ENCODE measurements around the gene TMEM101.
"Not testable (repeated sequence)": the region's sequence is repeated elsewhere in the genome, so short reads cannot be mapped to it uniquely, and the experiment has no call there.

Gene TMEM101

DNA sequence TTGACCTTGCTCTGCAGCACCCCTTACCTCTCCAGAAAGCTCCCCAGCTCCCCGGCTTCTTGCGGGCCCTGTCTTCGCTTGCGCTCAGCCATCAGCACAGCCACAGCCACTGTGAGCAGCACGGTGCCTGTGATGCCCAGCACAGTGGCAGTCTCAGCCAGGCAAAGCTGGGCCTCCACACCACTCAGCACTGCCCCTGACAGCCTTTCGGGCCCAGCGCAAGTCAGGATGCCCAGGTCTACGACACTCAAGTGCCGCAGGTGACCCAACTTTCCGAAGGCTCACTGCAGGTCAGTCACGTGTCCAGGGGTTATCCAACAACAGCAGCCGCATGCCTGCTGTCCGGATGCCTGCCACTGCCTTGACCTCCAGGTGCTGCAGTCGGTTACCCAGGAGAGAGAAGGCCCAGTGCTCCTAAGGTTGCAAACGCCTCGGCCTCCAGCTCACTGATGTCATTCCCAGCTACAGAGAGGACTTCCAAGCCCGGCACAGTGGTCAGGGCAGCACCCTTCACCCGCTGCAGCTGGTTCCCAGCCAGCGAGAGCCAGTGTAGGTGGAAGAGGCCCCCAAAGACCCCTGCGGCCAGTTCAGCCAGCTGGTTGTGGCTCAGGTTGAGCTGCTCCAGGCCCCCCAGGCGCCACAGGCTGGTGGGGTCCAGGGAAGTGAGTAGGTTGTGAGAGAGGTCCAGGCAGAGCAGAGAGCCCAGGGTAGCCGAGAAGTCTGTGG is 8.9 kb upstream of the TMEM101 start:
- DNase-seq: no peak

DNA sequence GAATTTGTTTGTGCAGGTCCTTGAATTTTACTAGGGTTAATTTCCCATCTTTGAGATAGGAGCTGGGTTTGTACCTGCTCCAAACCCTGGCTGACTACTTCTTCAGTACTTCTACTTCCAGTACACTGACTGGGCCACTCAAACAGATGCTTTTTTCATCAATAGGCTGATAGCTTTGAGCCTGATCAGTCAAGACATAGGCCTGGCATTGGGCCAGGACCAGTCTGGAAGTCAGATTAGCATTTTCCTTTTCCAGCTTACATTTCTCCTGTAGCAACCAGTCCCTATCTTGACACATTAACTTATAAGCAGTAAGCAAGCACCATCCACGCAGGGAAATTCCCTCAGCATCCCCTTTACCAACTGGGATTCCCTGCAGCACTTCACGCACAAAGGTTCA is 7.5 kb upstream of the TMEM101 start:
- no peak for DNase-seq

DNA sequence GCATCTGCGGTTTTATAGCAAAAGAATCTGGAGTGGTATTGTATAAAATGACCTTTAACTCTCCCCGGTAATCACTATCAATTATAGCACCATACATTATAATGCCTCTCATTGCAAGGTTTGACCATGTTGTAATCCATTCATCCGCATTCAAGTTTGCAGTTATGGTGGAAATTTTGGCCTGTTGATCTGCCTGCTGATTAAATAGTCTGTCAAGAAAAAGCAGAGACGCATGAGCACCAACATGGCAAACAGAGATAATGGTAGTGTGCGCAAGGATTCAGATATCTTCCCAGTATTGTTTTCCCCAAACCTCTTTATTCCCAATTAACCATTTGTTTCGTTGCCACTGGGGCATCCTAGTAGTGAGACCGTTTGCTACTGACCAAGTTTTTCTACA is 6.5 kb upstream of the TMEM101 start:
- DNase-seq: not testable (repeated sequence)

DNA sequence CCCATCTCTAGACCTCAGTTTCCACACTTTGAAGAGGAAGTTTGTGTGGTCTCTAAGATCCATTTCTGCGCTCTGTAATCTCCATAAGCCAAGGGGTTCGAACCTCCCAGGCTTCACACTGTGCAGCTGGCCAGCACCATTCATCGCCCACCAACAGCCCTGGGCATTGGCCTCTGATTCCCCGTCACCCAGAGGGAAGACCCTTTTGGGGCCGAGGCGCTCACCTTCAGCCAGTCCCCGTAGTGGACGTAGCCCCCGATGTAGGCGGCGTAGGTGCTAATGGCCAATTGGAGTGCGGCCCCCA is 678 bp downstream of the TMEM101 start:
- DNase-seq: no peak

DNA sequence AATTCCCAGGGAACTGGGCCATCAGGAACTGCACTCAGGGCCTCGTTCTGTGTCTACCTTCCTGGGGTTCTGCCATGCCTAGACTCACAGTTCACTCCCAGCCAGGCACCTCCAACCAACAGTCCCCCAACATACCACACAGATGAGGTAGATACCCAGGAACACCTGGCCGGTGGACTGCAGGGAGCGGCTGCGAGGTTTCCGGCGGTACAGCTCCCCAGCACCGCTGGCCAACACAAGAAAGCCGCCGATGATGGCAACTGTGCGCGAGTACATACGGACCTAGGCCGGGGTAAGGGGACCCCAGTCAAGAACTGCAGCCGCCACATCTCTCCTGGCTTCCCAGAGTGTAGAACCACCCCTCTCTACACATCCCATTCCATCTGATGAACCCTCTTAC is 1.9 kb downstream of the TMEM101 start:
- DNase-seq: no peak

DNA sequence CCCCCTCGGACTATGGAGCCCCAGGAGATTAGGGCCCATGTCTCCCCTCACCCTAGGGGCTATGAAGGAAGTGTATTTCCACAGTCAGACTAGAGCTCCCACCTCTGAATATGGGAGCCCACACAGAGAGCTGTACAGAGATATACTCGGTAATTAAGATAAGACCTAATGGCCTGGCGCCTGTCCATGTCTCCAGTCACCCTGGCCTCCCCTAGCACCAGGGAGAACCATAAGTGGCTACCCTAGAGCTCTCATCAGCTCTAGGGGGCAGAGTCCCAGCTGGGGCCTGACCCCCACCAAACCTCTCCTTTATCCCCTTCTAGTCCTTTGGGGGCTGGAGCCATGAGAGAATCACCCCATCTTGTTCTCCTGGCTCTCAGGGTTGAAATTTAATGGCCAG is 2.4 kb downstream of the TMEM101 start:
- DNase-seq: no peak

DNA sequence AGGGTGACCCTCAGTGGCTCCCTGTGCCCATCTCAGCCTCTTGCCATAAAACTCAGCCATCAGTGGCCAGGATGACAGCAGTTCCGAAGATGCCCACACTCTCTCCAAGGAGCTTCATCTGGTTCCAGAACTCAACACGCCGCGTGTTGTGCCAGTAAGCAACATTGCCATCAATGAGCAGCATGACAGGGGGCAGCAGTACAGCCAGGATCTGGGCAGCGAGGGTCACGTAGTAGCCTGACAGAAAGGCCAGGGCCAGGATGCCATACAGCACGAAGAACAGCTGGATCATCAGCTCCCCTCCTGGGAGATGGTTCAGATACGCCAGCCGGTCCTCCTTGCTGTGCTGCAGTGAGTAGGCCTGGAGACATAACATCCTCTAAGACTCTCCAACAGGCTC is 2.9 kb downstream of the TMEM101 start:
- DNase-seq: no peak

DNA sequence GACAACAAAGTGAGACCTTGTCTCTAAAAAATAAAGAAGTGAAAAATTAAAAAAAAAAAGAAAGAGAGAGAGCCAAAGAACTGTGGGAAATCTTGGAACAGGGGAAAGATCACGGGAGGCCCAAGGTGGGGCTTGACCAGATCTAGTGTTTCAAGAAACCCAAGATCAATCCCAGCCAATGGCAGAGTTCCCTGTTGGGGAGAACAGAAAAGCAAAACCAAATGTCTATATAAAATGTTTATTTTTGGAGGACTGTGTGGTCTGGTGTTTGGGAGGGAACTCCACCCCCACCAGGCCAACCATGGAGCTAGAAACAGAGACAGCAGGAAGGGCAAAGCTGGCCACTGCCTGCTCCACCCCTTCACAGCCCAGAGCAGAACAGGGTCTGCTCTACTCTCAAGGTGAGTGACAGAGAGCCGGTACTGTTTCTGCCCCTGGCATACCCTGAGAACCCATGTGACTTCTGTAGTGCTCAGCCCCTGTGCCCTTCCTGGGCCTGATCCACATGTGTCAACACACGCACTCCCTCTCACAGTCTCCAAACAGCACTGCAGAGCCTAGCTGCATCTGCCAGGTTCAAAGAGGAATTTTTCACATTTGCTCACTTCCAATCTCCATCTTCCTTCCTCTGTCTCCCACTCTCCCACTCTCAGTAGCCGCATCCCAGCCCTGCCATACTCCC is 3.7 kb downstream of the TMEM101 start:
- DNase-seq: no peak

DNA sequence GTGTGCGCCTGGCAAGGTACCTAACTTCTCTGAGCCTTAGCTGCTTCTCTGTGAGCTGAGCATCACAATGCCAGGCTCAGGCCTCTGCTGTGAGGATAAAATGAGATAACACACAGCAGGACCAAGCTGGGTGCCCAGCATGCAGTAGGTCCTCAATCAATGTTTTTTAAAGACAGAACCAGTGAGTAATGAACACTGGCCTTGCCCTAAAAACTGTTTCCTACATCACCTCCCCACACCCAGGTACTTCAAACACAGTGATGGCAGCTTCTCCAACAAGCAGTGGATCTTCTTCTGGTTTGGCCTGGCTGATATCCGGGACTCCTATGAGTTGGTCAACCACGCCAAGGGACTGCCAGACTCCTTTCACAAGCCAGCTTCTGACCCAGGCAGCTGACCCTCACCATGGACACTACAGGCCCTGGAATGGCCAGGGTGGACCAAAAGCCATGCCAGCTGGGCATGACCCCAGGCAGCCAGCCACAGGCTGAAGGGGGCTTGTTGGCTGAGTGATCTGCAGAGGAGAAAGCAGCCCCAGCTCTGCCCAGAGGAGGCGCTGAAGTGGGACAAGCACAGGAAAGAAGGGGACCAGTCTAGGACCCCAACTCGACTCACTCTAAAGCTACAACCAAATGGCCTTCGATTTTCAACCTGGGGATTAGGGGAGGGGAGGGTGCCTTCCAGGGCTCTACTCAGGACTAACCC is 6.4 kb downstream of the TMEM101 start:
- DNase-seq: no peak

DNA sequence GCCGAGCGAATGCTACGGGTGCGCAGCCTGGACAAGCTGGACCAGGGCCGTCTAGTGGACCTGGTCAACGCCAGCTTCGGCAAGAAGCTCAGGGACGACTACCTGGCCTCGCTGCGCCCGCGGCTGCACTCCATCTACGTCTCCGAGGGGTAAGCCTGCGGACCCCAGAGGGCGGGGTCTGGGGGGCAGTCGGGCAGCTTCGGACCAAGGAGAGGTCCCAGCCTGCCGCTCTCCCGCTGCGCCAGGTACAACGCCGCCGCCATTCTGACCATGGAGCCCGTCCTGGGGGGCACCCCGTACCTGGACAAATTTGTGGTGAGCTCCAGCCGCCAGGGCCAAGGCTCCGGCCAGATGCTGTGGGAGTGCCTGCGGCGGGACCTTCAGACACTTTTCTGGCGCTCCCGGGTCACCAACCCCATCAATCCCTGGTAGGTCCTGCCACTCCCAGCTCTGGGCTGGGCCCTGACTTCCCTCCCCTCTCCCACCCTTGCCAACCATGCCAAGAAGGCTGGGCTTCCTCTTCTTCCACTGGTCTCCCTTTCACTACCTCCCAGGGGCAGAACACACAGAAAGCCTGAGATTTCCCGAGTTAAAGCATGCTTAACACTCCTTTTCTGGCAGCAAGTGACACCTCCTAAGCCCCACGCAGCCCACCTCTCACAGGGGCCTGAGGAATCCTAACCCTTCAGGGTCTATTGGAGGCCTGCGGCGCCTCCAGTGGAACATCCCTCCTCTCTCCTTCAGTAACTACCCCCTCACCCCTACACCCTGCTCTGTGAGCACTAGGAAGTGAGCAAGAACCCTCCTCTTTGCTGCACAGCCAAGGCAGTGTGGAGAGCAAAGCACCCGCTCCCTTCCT is 7.2 kb downstream of the TMEM101 start:
- DNase-seq: peak; percentile 54

DNA sequence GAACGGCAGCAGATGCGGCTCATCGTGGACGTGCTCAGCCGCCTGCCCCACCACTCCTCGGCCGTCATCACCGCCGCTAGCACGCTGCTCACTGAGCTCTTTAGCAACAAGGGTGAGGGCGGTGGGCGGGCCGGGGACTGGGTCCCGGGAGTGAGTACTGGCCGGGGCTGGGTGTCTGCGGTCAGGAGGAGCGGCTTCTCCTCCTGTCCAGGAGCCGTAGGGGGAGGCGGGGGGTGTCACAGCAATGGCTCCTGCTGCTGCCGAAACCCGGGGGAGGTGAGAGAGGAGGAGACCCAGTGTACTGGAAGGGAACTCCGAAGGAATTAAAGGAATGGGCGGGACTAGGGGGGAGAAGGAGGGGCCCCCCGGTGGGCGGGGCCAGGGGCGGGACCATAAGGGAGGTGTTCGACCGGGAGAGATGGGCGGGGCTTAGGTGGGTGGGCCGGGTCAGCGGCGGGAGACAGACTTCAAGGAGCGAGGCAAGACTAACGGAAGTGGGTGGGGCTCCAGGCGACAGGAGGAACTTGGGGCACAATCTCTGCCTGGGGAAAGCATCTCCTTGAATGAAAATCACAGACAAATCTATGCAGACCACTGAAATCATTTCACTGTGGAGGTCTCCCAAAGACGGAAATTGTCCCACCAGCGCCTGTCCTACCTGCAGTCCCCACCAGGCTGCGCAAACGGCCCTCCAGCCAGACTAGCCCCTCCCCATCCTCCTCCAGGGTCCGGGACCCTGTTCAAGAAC is 8.0 kb downstream of the TMEM101 start:
- peak; percentile 97 for DNase-seq

DNA sequence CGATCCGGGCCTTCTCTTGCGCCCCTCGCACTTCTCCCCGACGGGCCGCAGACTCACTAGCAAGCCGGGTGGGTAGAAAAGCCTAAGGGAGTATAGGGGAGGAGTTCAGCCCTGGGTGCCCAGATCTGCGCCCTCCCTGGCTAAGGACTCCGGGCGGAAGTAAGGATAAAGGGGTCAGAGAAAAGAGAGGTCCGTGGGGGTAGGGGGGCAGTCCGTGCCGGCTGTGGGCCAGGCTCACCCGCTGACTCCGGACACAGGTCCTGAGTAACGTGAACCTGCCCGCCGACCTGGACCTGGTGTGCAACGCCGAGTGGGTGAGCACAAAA is 8.5 kb downstream of the TMEM101 start:
- DNase-seq: no peak

DNA sequence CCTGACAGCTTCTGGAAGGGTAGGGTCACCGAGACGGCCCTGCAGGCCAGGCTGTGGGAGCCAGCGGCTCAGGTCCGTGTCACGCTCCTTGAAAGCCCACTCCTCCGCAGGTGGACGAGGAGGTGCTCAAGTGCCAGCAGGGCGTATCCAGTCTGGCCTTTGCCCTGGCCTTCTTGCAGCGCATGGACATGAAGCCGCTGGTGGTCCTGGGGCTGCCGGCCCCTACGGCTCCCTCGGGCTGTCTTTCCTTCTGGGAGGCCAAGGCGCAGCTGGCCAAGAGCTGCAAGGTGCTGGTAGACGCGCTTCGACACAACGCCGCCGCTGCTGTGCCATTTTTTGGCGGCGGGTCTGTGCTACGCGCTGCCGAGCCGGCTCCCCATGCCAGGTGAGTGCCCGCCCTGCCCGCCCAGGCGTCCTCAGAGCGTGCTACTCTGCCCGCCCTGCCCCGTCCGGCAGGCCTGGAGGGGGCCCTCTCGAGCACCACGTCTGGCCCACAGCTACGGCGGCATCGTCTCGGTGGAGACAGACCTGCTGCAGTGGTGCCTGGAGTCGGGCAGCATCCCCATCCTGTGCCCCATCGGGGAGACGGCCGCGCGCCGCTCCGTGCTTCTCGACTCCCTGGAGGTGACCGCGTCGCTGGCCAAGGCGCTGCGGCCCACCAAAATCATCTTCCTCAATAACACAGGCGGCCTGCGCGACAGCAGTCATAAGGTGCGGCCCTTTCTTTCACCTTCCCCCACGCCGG is 9.1 kb downstream of the TMEM101 start:
- DNase-seq: peak; percentile 49

DNA sequence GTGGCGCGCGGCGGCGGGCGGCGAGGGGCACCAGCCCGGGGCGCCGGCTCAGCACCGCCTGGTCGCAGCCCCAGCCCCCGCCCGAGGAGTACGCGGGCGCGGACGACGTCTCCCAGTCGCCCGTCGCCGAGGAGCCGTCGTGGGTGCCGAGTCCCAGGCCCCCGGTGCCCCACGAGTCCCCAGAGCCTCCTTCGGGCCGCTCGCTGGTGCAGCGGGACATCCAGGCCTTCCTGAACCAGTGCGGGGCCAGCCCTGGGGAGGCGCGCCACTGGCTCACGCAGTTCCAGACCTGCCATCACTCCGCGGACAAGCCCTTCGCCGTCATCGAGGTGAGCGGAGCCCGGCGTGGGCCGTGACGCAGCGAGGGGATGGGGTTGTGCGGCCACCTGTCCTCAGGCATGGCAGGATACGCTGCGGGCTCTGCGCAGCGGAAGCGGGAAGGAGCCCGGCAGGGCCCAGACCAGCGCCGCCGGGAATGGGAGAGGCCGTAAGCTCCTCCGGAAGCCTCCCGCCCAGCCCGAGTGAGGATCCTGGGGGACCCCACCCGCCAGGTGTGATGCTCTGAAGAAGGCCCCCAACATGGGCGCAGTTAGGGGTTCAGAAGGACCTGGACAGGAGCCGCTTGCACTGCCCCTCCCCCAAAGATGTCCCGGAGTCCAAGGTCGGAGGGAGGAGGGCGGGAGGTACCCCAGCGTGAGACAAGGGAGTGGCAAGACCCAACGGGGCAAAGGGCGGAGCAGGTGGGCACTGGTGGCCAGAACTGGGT is 9.8 kb downstream of the TMEM101 start:
- no peak for DNase-seq

DNA sequence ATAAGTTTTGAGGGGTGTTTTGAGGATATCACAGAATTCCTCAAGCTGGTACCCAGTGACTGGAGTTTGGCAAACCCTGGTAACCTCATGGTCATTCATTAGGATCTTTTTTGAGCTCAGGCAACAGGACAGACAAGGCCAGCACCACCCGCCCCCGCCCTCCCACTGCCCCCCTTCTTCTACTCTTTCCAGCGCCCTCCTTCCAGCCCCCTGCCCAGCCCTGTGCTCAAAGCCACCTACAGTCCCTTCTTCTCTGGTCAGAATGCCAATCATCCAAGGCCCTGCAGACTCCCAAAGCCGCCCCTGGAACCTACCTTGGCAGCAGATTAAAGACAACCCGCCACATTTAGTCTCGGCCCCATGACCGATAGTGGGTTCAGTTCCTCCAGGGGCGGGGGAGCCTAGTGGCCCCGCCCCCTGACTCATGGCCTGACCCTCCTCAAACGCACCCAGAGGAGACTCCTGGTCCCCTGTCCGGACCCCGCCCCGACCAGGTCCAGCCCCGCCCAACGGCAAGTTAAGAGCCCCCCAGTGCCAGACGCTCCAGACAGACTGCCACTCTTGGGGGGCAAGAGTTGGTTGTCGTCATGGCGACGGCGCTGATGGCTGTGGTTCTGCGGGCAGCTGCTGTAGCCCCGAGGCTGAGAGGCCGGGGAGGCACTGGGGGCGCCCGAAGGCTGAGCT is 10.5 kb downstream of the TMEM101 start, which contains the start of gene NAGS:
Gene NAGS, plus strand, starts transcription at position 546 of the 684 bp plus-strand sequence. Its CDS starts 42 bp downstream, at position 588.
- DNase-seq: no peak

DNA sequence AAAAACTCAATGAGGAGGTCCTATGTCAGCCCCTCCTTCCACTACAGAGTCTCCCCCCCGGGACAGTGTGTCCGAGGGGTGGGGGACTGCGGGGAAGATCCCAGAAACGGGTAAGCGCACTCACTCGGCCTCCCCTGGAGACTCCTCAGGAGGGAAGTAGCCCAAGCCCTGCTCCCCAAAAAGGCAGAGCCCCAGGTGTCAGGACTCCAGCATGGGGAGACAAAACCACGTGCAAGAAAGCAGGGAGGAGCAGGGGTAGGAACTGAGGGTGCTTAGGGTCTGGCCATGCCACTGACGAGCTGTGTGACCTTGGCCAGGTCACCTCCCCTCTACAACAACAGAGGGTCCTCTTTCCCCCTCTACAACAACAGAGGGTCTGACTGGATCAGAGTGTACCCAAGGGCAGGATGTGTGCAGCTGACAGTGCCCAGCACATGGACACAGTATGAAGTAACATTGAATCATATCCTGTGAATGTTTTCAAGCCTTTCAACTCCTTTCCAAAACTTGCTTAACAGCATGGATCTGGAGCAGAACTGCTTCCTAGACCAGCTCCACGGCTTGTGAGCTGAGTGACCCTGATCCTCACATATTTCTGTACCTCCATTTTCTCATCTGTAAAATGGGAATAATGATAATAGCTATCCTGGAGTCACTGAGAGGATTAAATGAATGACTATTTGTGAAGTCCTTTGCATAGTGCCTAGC is 12.5 kb downstream of the TMEM101 start:
- DNase-seq: no peak

DNA sequence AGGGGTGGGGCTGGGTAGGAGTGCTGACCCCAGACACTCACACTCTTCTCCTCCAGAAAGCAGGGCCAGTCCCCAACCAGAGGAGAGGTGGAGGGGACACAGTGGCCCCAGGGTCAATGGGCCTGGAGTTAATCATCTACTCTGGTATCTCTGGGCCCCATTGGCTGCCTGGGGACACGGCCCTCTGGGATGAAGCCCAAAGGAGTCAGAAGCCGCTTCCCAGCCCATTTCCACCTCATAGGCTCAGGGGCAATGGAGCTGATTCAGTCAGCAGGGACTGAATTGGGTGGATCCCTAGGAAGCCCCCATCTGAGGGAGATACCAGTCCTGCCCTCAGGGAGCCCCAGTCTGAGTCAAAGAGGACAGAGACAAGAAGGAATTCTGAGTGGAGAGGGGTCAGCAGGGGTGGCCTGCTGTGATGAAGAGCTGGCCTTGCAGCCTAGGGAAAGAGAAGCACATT is 13.3 kb downstream of the TMEM101 start:
- no peak for DNase-seq

DNA sequence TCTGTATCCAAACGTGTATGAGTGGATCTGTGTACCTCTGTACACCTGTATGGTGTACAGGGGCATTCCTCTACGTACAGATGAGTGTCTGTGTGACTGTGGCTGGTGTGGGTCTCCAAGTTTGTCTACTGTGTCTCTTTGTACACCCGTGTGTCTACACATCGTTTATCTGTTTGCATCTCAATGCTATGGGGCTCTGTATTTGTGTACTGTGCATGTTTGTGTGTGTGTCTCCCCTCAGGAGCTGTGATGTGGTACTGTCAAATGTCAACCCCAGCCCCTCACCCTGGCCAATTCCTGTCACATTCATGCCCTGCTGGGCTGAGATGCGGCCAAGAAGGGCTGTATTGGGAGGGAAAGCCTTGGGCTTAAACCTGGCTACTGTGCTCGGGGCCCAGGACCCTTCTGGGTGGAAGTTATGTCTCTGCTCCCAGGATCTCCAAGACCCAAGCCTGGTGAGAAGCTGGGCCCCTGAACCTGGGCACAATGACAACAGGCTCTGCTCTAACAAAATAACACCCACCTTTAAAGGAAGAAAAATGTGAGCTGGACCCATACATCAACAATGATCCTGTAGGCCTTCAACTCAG is 13.8 kb downstream of the TMEM101 start:
- no peak for DNase-seq

Measured in right forelimb (tissue), 1 donor.